ENCODE results near the gene CYP8B1. TPM values are rescaled to one million over a fixed set of nuclear protein-coding genes. Genes with fewer than 3 reads are reported as not detected.

CYP8B1 gene
- total and polyA plus RNA-seq, 9 of the 15 experiments (the other 6 are each of a cell fraction or from before 2014, with no cell fraction given) = 0.04 TPM; not detected in 8

DNA sequence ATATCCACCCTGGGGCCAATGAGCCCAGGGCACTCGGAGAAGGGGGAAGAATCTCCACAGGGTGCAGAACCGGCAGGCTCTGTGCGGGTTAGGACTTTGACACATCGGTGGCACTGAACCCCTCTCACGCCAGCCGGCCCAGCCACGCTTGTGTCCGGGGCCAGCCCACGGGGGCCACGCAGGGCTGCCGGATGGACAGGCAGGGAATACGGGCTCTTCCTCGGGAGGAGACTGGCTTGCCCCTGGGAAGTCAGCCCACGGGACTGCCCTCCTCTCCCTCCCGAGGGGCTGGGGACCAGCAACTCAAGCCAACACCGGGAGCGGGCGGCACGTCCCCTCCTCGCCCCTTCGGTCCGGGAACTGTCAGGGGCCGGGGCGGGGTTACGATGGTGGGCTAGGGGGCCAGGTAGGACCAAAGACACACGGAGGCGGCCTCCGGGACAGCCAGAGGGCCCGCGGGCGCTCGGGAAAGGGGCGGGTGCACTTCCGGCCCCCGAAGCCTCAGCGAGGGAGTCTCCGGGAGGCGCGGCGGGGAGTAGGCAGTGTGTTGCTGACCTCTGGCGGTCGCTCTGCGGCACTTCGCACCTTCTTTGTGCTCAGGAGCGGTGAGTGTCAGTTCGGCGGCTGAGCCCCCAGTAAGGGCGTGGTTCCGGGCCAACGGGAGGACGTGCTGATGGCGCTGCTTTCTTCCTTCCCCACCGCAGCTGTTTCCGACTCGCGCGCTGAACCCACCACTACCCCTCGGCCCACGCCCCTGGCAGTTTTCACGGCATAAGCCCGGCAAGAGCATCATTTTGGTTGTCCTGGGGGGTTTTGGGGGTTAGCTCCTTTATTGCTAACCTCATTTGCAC is 5.1 kb upstream of the CYP8B1 start (continued):
- TF ChIP-seq, protein P1, sequence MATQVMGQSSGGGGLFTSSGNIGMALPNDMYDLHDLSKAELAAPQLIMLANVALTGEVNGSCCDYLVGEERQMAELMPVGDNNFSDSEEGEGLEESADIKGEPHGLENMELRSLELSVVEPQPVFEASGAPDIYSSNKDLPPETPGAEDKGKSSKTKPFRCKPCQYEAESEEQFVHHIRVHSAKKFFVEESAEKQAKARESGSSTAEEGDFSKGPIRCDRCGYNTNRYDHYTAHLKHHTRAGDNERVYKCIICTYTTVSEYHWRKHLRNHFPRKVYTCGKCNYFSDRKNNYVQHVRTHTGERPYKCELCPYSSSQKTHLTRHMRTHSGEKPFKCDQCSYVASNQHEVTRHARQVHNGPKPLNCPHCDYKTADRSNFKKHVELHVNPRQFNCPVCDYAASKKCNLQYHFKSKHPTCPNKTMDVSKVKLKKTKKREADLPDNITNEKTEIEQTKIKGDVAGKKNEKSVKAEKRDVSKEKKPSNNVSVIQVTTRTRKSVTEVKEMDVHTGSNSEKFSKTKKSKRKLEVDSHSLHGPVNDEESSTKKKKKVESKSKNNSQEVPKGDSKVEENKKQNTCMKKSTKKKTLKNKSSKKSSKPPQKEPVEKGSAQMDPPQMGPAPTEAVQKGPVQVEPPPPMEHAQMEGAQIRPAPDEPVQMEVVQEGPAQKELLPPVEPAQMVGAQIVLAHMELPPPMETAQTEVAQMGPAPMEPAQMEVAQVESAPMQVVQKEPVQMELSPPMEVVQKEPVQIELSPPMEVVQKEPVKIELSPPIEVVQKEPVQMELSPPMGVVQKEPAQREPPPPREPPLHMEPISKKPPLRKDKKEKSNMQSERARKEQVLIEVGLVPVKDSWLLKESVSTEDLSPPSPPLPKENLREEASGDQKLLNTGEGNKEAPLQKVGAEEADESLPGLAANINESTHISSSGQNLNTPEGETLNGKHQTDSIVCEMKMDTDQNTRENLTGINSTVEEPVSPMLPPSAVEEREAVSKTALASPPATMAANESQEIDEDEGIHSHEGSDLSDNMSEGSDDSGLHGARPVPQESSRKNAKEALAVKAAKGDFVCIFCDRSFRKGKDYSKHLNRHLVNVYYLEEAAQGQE (IDR thresholded peaks at IDR 0.05; ENCODE audit: borderline replicate concordance) = peak; percentile 95
- TF ChIP-seq, protein P1 (CRISPR knock-in tag; IDR thresholded peaks at IDR 0.05; ENCODE audit: low read depth) = no peak
- TF ChIP-seq PML (IDR thresholded peaks at IDR 0.05; ENCODE audit: low read length) = no peak
- peak; percentile 86; the same call in 1 of the 2 replicates for TF ChIP-seq CTBP1 (IDR thresholded peaks at IDR 0.05; ENCODE audit: borderline replicate concordance)
- TF ChIP-seq, protein P2, sequence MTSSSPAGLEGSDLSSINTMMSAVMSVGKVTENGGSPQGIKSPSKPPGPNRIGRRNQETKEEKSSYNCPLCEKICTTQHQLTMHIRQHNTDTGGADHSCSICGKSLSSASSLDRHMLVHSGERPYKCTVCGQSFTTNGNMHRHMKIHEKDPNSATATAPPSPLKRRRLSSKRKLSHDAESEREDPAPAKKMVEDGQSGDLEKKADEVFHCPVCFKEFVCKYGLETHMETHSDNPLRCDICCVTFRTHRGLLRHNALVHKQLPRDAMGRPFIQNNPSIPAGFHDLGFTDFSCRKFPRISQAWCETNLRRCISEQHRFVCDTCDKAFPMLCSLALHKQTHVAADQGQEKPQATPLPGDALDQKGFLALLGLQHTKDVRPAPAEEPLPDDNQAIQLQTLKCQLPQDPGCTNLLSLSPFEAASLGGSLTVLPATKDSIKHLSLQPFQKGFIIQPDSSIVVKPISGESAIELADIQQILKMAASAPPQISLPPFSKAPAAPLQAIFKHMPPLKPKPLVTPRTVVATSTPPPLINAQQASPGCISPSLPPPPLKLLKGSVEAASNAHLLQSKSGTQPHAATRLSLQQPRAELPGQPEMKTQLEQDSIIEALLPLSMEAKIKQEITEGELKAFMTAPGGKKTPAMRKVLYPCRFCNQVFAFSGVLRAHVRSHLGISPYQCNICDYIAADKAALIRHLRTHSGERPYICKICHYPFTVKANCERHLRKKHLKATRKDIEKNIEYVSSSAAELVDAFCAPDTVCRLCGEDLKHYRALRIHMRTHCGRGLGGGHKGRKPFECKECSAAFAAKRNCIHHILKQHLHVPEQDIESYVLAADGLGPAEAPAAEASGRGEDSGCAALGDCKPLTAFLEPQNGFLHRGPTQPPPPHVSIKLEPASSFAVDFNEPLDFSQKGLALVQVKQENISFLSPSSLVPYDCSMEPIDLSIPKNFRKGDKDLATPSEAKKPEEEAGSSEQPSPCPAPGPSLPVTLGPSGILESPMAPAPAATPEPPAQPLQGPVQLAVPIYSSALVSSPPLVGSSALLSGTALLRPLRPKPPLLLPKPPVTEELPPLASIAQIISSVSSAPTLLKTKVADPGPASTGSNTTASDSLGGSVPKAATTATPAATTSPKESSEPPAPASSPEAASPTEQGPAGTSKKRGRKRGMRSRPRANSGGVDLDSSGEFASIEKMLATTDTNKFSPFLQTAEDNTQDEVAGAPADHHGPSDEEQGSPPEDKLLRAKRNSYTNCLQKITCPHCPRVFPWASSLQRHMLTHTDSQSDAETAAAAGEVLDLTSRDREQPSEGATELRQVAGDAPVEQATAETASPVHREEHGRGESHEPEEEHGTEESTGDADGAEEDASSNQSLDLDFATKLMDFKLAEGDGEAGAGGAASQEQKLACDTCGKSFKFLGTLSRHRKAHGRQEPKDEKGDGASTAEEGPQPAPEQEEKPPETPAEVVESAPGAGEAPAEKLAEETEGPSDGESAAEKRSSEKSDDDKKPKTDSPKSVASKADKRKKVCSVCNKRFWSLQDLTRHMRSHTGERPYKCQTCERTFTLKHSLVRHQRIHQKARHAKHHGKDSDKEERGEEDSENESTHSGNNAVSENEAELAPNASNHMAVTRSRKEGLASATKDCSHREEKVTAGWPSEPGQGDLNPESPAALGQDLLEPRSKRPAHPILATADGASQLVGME (CRISPR knock-in tag; IDR thresholded peaks at IDR 0.05) = 0 out of 2 replicates have a peak, but pooled peaks have one; percentile 63
- TF ChIP-seq JUND (IDR thresholded peaks at IDR 0.05; ENCODE audit: borderline replicate concordance, low read depth, low read length) = peak; percentile 43; the same call in 1 of the 2 replicates
- peak; percentile 19; the same call in 1 of the 3 replicates for TF ChIP-seq JUND (tag; IDR thresholded peaks at IDR 0.05; ENCODE audit: borderline replicate concordance, low read depth, low read length)
- 0 out of 2 replicates have a peak, but pooled peaks have one; percentile 62 for TF ChIP-seq CBFB (CRISPR knock-in tag; IDR thresholded peaks at IDR 0.05)
- TF ChIP-seq SMC3 (conservative IDR thresholded peaks at IDR 0.05; ENCODE audit: insufficient read depth, low read depth, low read length) = peak; percentile 99
- 0 out of 2 replicates have a peak, but pooled peaks have one; percentile 38 for TF ChIP-seq LCOR (CRISPR knock-in tag; IDR thresholded peaks at IDR 0.05)
- peak; percentile 72; the same call in 1 of the 2 replicates for TF ChIP-seq KLF6 (CRISPR knock-in tag; IDR thresholded peaks at IDR 0.05; ENCODE audit: borderline replicate concordance)

Data from K562 (cell line).